Muscle of leg (tissue), 16 donors: ENCODE data around the gene ADGRL1. TPM values are rescaled to one million over a fixed set of nuclear protein-coding genes. Genes with fewer than 3 reads are reported as not detected.
"Not testable (repeated sequence)": the region's sequence is repeated elsewhere in the genome, so short reads cannot be mapped to it uniquely, and the experiment has no call there.

Source experiments
- DNase-seq: peaks from one replicate; pipeline ENCODE4 v3.0.0; 2013
- H3K27ac ChIP-seq: one replicate; pipeline ENCODE4 v1.5.1; 2013; ENCODE audit warnings: mild to moderate bottlenecking, low read length, control low read depth
- H3K27me3 ChIP-seq: one replicate; pipeline ENCODE4 v1.6.1; 2013; ENCODE audit warnings: low read length; ENCODE audit not compliant: control insufficient read depth, insufficient read depth
- H3K36me3 ChIP-seq: one replicate; pipeline ENCODE4 v1.6.1; 2013; ENCODE audit warnings: low read length; ENCODE audit not compliant: control insufficient read depth, insufficient read depth
- H3K4me1 ChIP-seq: one replicate; pipeline ENCODE4 v1.6.1; 2013; ENCODE audit warnings: low read length; ENCODE audit not compliant: control insufficient read depth, insufficient read depth
- H3K4me3 ChIP-seq: one replicate; pipeline ENCODE4 v1.5.1; 2013; ENCODE audit warnings: low read length, control low read depth
- H3K9me3 ChIP-seq: replicated peaks from 2 replicates; pipeline ENCODE4 v1.6.1; 2013; ENCODE audit warnings: low read depth, low read length; ENCODE audit not compliant: control insufficient read depth
- WGBS: methylation state at CpG from one replicate; pipeline ENCODE4 v1.1.5; 2013; ENCODE audit warnings: missing lambda C conversion rate; ENCODE audit not compliant: insufficient coverage; 5-methylcytosine and 5-hydroxymethylcytosine counted together
- long read RNA-seq, 11 donors: transcript quantifications; one replicate each; lab custom pipeline, GENCODE V29; 2026
- polyA plus RNA-seq, 8 donors: library from polyadenylated mRNA; unstranded; fragments of 120-200 nt; gene quantifications; one replicate each; pipeline versions ENCODE4 v1.2.1 to v1.2.3, GENCODE V29; 2013; ENCODE audit warnings: inconsistent platforms in 1 of 8, low replicate concordance in 1 of 8; ENCODE audit not compliant: insufficient read length in 8 of 8, insufficient read depth in 1 of 8
- total RNA-seq: library from RNA; stranded (reverse); fragments of 120-200 nt; gene quantifications from one replicate; pipeline ENCODE4 v1.2.4, GENCODE V29; 2013

Gene ADGRL1
- total RNA-seq: 7.8 TPM
- polyA plus RNA-seq: 10 to 100 TPM; 14.3 to 28.0 (median 21.5) TPM
- long read RNA-seq, donor 1: 0 reads
- long read RNA-seq, donor 2: 0 reads
- long read RNA-seq, donor 3, partial matches to known transcripts: 7 of 7 reads
- long read RNA-seq, donor 3, other reads (novel, unspliced or antisense): 0 of 7 reads
- long read RNA-seq, donor 4: 0 reads
- long read RNA-seq, donor 5, partial matches to known transcripts: 7 of 7 reads
- long read RNA-seq, donor 5, other reads (novel, unspliced or antisense): 0 of 7 reads
- long read RNA-seq, donor 6: 0 reads
- long read RNA-seq, donor 7: 0 reads
- long read RNA-seq, donor 8: 0 reads
- long read RNA-seq, donor 9, partial matches to known transcripts: 0 of 1 reads
- long read RNA-seq, donor 9, other reads (novel, unspliced or antisense): 0 of 1 reads
- long read RNA-seq, donor 10, partial matches to known transcripts: 0 of 1 reads
- long read RNA-seq, donor 10, other reads (novel, unspliced or antisense): 0 of 1 reads
- long read RNA-seq, donor 11: 0 reads

- not testable (repeated sequence) for H3K36me3 ChIP-seq, DNase-seq, H3K9me3 ChIP-seq
- peaks cover 19% of the 10 kb centered on the region for H3K4me1 ChIP-seq
- H3K27ac ChIP-seq: peak within 1 kb of the TSS; percentile 91
- H3K27me3 ChIP-seq: peaks cover 12% of the 10 kb centered on the region
- peak within 1 kb of the TSS; percentile 53 for H3K4me3 ChIP-seq
- under 1% methylated on average over 71 of the region's 96 CpGs for WGBS
Observed at GRCh38 chr19:14205452-14206287, at the start of gene ADGRL1. Gene ADGRL1 (minus strand): TSS chr19:14206169. CDS start chr19:14183602, 22,567 bp downstream.

- not testable (repeated sequence) for H3K4me3 ChIP-seq, H3K4me1 ChIP-seq, H3K27ac ChIP-seq, H3K27me3 ChIP-seq, H3K9me3 ChIP-seq, H3K36me3 ChIP-seq, DNase-seq
- WGBS: no CpG with 5 or more reads among the region's 1 CpG
Observed at GRCh38 chr19:14255316-14255715, 49.3 kb upstream of the ADGRL1 start.

DNA sequence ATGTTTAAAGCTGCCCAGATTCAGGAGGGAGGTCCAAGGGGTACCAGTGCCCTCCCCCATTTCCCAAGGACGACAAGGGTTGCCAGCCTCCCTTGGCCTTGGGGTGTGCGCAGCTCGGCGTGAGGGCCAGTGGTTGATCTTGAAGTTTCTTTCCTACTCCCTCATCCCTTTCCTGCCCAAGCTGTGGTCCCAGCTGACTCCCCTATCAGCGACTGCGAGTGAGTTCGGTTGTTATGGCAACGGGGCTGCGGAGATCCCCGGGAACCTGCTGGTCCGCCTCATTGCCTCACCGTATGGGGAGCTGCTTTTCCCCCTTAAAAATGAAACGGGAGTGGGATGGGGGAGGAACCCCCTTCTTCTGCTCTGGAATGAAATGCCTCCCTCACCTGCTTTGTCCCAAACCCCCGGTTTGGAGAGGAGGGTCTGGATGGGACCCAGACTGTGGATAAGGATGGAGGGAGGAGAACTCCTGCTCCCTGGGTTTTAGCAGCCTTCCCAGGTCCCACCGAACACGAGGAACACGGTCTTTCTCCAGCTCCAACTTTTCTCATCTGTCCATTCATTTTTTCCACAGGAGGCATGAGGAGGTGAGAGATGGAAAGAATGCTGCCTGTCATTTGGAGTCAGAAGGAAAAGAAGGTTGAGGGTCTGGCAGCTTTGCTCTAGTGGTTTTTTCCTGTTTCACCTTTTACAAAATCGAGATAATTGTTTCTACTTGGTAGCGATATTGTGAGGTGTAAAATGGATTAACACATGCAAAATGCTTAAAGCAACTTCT, 48.0 kb upstream of the ADGRL1 start:
- 0% methylated on average over 4 of the region's 19 CpGs for WGBS
- H3K27me3 ChIP-seq, H3K36me3 ChIP-seq, H3K27ac ChIP-seq, H3K4me3 ChIP-seq, H3K4me1 ChIP-seq, H3K9me3 ChIP-seq: not testable (repeated sequence)
- DNase-seq: peak; percentile 57

DNA sequence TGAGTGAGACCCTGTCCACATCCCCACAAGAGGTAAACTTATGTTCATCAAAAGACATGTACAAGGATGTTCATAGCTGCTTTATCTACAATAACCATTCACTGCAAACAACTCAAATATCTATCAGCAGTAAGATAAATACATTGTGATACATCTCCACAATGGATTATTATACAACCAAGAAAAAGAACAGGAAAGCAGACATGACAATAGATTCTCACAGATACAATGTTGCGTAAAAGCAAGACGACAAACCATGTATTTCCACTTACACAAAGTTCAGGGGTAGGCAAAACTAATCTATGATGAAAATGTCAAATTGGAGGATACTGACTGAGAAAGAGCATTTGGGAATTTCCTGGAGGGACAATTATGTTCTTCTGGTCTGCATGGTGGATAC, 46.2 kb upstream of the ADGRL1 start:
- no CpG with 5 or more reads among the region's 2 CpGs for WGBS
- not testable (repeated sequence) for DNase-seq

DNA sequence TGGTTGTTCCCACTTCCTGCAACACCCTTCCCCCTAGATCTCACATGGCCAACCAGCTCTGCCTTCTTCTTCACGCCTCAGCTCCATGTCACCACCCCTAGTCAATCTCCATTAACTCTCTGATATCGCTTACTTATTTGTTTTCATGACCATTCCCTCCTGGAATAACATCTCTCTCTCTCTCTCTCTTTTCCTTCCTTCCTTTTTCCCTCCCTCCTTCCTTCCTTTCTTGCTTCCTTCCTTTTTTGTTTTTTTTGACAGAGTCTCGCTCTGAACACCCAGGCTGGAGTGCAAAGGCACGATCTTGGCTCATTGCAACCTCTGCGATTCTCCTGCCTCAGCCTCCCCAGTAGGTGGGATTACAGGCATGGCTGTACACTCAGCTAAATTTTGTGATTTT, 44.9 kb upstream of the ADGRL1 start:
- 49% methylated on average over 4 of the region's 5 CpGs for WGBS
- H3K4me3 ChIP-seq: no peak overlapping the region
- no peak for DNase-seq
- peaks cover 17% of the 10 kb centered on the region for H3K4me1 ChIP-seq
- H3K27ac ChIP-seq: no peak overlapping the region
- peaks cover 8% of the 10 kb centered on the region for H3K27me3 ChIP-seq
- no peaks in the 10 kb centered on the region for H3K9me3 ChIP-seq
- no peaks in the 10 kb centered on the region for H3K36me3 ChIP-seq

More for the DNA sequence above, 46.2 kb upstream of the ADGRL1 start:
- H3K27me3 ChIP-seq, H3K9me3 ChIP-seq, H3K36me3 ChIP-seq, H3K4me3 ChIP-seq, H3K27ac ChIP-seq: not testable (repeated sequence)
- H3K4me1 ChIP-seq: peaks cover 17% of the 10 kb centered on the region

- H3K27ac ChIP-seq, H3K4me3 ChIP-seq, H3K36me3 ChIP-seq, H3K27me3 ChIP-seq, DNase-seq, H3K9me3 ChIP-seq: not testable (repeated sequence)
- peaks cover 17% of the 10 kb centered on the region for H3K4me1 ChIP-seq
- 89% methylated on average over 7 of the region's 10 CpGs for WGBS
Observed at GRCh38 chr19:14250315-14250714, 44.3 kb upstream of the ADGRL1 start.

DNA sequence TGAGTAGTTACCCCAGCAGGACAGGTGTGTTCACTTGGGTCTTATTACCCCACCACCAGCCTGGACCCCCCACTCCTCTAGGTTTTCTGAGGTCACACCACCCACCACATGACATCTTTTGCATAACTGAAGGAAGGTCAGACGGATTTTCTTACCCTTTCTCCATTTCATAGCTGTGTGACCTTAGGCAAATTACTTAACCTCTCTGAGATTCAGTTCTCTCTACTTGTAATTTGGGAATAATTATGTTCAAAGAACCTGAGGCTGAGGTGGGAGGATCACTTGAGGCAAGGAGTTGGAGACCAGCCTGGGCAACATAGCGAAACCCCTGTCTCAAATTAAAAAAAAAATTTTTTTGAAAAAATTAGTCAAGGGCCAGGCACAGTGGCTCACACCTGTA, 43.9 kb upstream of the ADGRL1 start:
- no CpG with 5 or more reads among the region's 2 CpGs for WGBS
- not testable (repeated sequence) for H3K4me3 ChIP-seq, H3K36me3 ChIP-seq, H3K27me3 ChIP-seq, H3K27ac ChIP-seq, H3K9me3 ChIP-seq, DNase-seq
- H3K4me1 ChIP-seq: peaks cover 17% of the 10 kb centered on the region

DNA sequence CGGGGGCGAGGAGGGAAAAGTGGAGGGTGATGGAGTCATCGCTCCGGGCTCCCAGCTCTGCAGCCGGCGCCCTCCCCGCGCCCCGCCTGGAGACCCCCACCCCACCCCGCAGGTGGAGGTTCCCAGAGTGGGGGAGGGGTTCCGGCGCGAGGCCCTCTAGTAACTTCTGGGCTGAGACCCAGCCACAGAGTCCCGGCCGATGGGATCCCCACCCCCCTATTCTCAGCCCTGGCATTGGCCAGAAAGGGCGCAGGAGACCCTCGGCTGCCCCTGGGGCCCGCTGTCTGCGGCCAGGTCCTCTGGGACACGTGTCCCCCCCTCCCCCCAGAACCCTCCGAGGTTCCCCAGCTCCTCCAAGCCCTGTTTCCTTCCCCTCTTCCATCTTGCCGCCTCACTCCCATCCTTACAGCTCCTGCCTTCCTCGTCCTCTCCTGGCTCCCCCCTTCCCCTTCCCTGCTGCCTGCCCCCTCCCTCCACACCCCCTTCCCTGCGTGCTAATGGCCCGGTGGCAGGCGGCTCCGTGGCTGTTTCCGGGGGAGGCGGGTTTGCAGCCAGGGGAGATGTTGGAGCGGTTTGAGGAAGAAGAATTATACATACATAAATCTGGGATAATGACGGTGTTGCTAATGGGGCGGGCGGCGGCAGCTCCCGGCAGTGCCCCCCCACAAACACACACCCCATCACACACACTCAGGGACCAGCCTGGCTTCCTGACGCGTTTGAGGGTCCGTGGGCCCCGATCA, 43.2 kb upstream of the ADGRL1 start:
- peak overlapping the region; percentile 46 for H3K4me3 ChIP-seq
- peaks cover 17% of the 10 kb centered on the region for H3K4me1 ChIP-seq
- WGBS: 0% methylated on average over 9 of the region's 39 CpGs
- peak overlapping the region; percentile 16 for H3K27ac ChIP-seq
- H3K27me3 ChIP-seq, H3K9me3 ChIP-seq, H3K36me3 ChIP-seq: not testable (repeated sequence)
- peak; percentile 65 for DNase-seq

- peak; percentile 97 for DNase-seq
- no peaks in the 10 kb centered on the region for H3K36me3 ChIP-seq
- peak overlapping the region; percentile 16 for H3K27ac ChIP-seq
- peak overlapping the region; percentile 46 for H3K4me3 ChIP-seq
- WGBS: 0% methylated on average over 6 of the region's 20 CpGs
- H3K27me3 ChIP-seq: peaks cover 8% of the 10 kb centered on the region
- no peaks in the 10 kb centered on the region for H3K9me3 ChIP-seq
- H3K4me1 ChIP-seq: peaks cover 17% of the 10 kb centered on the region
Observed at GRCh38 chr19:14248578-14249011, 42.6 kb upstream of the ADGRL1 start.
